ENCODE data around the gene SLC38A2.

Gene SLC38A2

GRCh38 chr12:46363582-46364299 is 8.8 kb downstream of the SLC38A2 start:
- Histone ChIP-seq H3K9ac (ENCODE audit: low read depth, low read length) (no peak overlapping the region), H3K4me1 (ENCODE audit: control insufficient read depth, insufficient read depth, low read length) (no peaks in the 10 kb centered on the region), H3K4me3 (ENCODE audit: low read depth, low read length) (no peak overlapping the region), H3K9me3 (ENCODE audit: control insufficient read depth, insufficient read depth, low read length) (no peaks in the 10 kb centered on the region), H3K27me3 (ENCODE audit: control insufficient read depth, insufficient read depth, low read length) (no peaks in the 10 kb centered on the region), H3K36me3 (ENCODE audit: control insufficient read depth, insufficient read depth, low read length) (peaks cover 63% of the 10 kb centered on the region)

DNA sequence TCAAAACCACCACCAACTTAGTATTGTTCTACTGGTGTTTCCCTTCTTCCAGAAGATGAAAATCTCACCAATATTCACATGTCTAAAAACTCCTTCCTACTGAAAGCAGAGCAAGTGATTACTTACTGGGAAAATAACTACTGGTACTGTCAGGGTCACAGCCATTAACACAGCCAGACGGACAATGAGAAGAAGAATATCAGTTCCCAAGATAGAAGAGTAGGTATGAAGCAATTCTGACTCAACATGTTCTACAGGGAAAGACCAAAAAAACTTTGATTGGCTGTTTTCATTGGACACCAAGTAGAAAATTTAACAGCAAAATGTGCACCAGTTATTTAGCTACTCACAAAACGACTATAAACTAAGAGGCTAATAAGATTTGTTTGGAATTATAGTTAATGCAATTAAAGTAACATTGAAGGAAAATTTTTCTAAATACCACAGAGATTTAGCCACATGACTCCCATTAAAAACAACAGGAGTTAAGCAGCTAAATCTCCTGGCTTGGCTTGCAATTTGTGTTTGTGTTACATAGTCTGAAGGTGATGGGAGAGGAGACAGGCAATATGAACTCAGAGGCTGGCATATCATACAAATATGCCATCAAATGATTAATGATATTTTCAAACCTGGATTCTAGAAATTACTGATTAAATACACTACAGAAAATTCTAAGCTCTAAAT is 9.5 kb downstream of the SLC38A2 start:
- no peak overlapping the region for H3K4me3 ChIP-seq (ENCODE audit: low read depth, low read length)
- H3K9ac ChIP-seq (ENCODE audit: low read depth, low read length), result no peak overlapping the region
- no peaks in the 10 kb centered on the region for H3K9me3 ChIP-seq (ENCODE audit: control insufficient read depth, insufficient read depth, low read length)
- no peaks in the 10 kb centered on the region for H3K4me1 ChIP-seq (ENCODE audit: control insufficient read depth, insufficient read depth, low read length)
- H3K36me3 ChIP-seq (ENCODE audit: control insufficient read depth, insufficient read depth, low read length), result peaks cover 60% of the 10 kb centered on the region
- no peaks in the 10 kb centered on the region for H3K27me3 ChIP-seq (ENCODE audit: control insufficient read depth, insufficient read depth, low read length)

GRCh38 chr12:46361667-46362034 is 10.9 kb downstream of the SLC38A2 start:
- peaks cover 48% of the 10 kb centered on the region for H3K36me3 ChIP-seq (ENCODE audit: control insufficient read depth, insufficient read depth, low read length)
- no peaks in the 10 kb centered on the region for H3K4me1 ChIP-seq (ENCODE audit: control insufficient read depth, insufficient read depth, low read length)
- no peaks in the 10 kb centered on the region for H3K9me3 ChIP-seq (ENCODE audit: control insufficient read depth, insufficient read depth, low read length)
- H3K4me3 ChIP-seq (ENCODE audit: low read depth, low read length), result no peak overlapping the region
- no peak overlapping the region for H3K9ac ChIP-seq (ENCODE audit: low read depth, low read length)
- H3K27me3 ChIP-seq (ENCODE audit: control insufficient read depth, insufficient read depth, low read length), result no peaks in the 10 kb centered on the region

DNA sequence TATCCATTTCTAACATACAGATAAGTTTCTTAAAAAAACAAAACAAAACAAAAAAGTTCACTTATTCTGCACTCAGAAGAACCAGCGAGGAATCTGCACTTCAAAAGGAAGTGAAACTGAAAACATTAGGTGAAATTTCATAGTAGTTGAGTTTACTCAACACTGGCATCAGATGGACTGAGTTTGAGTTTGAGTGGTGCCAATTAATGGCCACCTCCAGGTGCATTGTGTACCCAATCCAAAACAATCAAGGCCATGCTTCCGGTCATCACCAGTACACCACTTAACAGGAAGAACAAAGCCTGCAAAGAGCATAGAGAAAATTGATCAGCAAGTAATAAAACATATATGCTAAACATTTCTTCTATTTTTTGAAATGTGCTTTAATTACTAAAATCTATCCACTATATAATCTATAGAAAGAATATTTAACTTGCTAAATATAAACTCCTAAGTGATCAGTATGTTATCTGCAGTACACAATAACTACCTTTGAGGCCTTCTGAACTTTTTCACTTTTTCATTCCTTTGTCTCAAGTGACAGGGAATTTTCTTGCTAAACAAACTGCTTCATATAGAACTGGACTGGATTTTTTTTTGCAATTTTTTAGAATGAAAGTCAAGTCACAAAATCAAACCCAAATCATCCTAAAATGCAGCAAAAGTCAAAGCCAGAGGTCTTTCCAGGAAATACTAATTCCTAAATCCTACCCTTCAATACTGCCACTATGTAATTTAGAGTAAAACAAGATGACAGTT is 11.5 kb downstream of the SLC38A2 start:
- Histone ChIP-seq H3K9me3 (ENCODE audit: control insufficient read depth, insufficient read depth, low read length) (no peaks in the 10 kb centered on the region), H3K4me3 (ENCODE audit: low read depth, low read length) (no peak overlapping the region), H3K36me3 (ENCODE audit: control insufficient read depth, insufficient read depth, low read length) (peaks cover 42% of the 10 kb centered on the region), H3K9ac (ENCODE audit: low read depth, low read length) (no peak overlapping the region), H3K4me1 (ENCODE audit: control insufficient read depth, insufficient read depth, low read length) (no peaks in the 10 kb centered on the region), H3K27me3 (ENCODE audit: control insufficient read depth, insufficient read depth, low read length) (no peaks in the 10 kb centered on the region)

DNA sequence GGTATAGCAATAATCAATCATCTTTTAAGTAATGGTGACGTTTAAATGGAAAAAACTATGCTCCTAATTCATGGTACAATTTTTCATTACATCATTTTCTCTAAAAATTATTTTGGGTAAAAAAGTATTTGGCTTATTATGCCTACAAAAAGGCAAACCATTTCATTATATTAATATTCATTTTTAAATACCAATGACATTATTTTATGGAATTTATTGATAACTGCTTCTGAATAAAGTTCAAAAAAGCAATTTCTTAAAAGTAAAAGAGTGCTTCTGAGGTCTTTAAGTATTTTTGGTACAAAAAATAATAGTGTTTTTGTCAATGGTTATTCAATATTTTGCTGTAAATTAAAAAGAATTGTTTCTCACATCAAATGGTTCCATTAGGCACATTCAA is 12.2 kb downstream of the SLC38A2 start:
- Histone ChIP-seq H3K9me3 (ENCODE audit: control insufficient read depth, insufficient read depth, low read length) (no peaks in the 10 kb centered on the region), H3K4me1 (ENCODE audit: control insufficient read depth, insufficient read depth, low read length) (no peaks in the 10 kb centered on the region), H3K9ac (ENCODE audit: low read depth, low read length) (no peak overlapping the region), H3K27me3 (ENCODE audit: control insufficient read depth, insufficient read depth, low read length) (no peaks in the 10 kb centered on the region), H3K36me3 (ENCODE audit: control insufficient read depth, insufficient read depth, low read length) (peaks cover 37% of the 10 kb centered on the region), H3K4me3 (ENCODE audit: low read depth, low read length) (no peak overlapping the region)

- Histone ChIP-seq H3K4me1 (ENCODE audit: control insufficient read depth, insufficient read depth, low read length) (no peaks in the 10 kb centered on the region), H3K36me3 (ENCODE audit: control insufficient read depth, insufficient read depth, low read length) (peaks cover 31% of the 10 kb centered on the region), H3K27me3 (ENCODE audit: control insufficient read depth, insufficient read depth, low read length) (no peaks in the 10 kb centered on the region), H3K4me3 (ENCODE audit: low read depth, low read length) (no peak overlapping the region), H3K9ac (ENCODE audit: low read depth, low read length) (no peak overlapping the region), H3K9me3 (ENCODE audit: control insufficient read depth, insufficient read depth, low read length) (no peaks in the 10 kb centered on the region)
Measured at GRCh38 chr12:46359667-46360280, 12.8 kb downstream of the SLC38A2 start.

GRCh38 chr12:46358791-46359666 is 13.5 kb downstream of the SLC38A2 start:
- no peaks in the 10 kb centered on the region for H3K27me3 ChIP-seq (ENCODE audit: control insufficient read depth, insufficient read depth, low read length)
- no peak overlapping the region for H3K4me3 ChIP-seq (ENCODE audit: low read depth, low read length)
- peaks cover 31% of the 10 kb centered on the region for H3K36me3 ChIP-seq (ENCODE audit: control insufficient read depth, insufficient read depth, low read length)
- no peaks in the 10 kb centered on the region for H3K4me1 ChIP-seq (ENCODE audit: control insufficient read depth, insufficient read depth, low read length)
- no peak overlapping the region for H3K9ac ChIP-seq (ENCODE audit: low read depth, low read length)
- no peaks in the 10 kb centered on the region for H3K9me3 ChIP-seq (ENCODE audit: control insufficient read depth, insufficient read depth, low read length)

- Histone ChIP-seq H3K9ac (ENCODE audit: low read depth, low read length) (no peak overlapping the region), H3K36me3 (ENCODE audit: control insufficient read depth, insufficient read depth, low read length) (peaks cover 27% of the 10 kb centered on the region), H3K27me3 (ENCODE audit: control insufficient read depth, insufficient read depth, low read length) (no peaks in the 10 kb centered on the region), H3K9me3 (ENCODE audit: control insufficient read depth, insufficient read depth, low read length) (no peaks in the 10 kb centered on the region), H3K4me3 (ENCODE audit: low read depth, low read length) (no peak overlapping the region), H3K4me1 (ENCODE audit: control insufficient read depth, insufficient read depth, low read length) (no peaks in the 10 kb centered on the region)
Measured at GRCh38 chr12:46358325-46358700, 14.3 kb downstream of the SLC38A2 start.

DNA sequence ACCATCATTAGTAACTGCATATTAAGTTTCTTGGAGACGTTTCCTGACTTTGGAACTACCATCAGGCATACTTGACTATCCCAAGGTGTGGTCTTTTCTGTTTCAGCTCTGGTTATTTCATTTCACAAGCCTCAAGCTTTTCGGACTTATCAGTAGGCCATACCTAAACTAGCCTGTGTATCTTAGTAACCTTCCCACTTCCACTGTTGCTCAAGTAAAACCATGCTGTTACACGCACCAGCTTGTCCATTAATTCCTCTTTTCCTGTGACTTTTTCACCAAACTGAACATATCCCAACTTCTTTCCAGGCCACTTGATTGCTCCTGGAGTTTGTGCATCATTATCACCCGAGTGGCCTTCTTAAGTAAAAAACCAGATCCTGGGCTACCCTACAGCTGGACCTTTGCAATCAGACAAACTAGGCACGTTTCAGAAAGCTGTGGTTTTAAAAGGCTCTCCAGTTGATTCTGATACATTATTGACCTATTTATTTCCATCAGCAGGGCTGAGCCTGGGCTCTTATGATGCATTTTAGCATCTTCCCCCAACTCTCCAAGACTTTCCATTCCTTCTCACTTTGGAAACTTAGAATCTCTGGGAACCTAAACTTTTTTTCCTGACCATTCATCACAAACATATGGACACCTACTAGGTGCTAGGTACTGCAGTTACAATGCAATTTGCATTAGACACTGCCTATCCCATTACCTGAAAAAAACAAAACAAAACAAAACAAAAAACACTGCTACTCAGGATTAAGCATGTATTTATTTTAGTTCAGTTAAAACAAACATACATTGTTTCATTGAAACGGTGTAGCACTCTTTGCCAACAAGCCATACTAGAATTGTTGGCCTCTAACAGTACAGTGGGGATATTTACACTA is 14.9 kb downstream of the SLC38A2 start:
- H3K4me1 ChIP-seq (ENCODE audit: control insufficient read depth, insufficient read depth, low read length), result no peaks in the 10 kb centered on the region
- peaks cover 20% of the 10 kb centered on the region for H3K36me3 ChIP-seq (ENCODE audit: control insufficient read depth, insufficient read depth, low read length)
- H3K9me3 ChIP-seq (ENCODE audit: control insufficient read depth, insufficient read depth, low read length), result no peaks in the 10 kb centered on the region
- H3K27me3 ChIP-seq (ENCODE audit: control insufficient read depth, insufficient read depth, low read length), result no peaks in the 10 kb centered on the region
- no peak overlapping the region for H3K9ac ChIP-seq (ENCODE audit: low read depth, low read length)
- no peak overlapping the region for H3K4me3 ChIP-seq (ENCODE audit: low read depth, low read length)

DNA sequence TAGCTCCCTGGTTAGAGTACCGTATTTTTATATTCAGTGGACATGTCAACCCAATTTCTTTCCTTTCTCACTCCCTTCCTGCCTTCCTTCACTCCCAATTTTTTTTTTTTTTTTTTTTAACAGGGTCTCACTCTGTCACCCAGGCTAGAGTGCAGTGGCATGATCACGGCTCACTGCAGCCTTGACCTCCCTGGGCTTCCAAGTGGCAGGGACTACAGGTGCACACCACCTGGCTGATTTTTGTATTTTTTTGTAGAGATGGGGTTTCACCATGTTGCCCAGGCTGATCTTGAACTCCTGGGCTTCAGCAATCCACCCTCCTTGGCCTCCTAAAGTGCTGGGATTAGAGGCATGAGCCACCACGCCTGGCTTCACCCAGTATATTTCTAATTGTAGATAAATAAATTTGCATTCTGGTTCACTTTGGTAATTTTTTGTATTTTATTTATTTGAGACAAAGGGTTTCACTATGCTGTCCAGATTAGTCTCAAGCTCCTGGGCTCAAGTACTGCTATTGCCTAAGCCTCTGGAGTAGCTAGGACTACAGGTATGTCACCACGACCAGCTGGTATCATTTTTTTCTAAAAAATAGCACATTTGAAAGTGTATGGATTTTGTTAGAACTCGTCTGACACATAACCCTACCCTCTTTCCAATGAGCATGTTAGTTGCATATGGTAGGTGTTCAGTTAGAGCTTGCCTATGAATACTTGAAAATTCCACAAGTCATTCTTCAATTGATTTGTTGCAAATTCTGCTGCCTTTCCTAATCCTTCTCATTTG is 15.7 kb downstream of the SLC38A2 start:
- H3K4me1 ChIP-seq (ENCODE audit: control insufficient read depth, insufficient read depth, low read length), result no peaks in the 10 kb centered on the region
- no peaks in the 10 kb centered on the region for H3K9me3 ChIP-seq (ENCODE audit: control insufficient read depth, insufficient read depth, low read length)
- no peaks in the 10 kb centered on the region for H3K27me3 ChIP-seq (ENCODE audit: control insufficient read depth, insufficient read depth, low read length)
- no peak overlapping the region for H3K9ac ChIP-seq (ENCODE audit: low read depth, low read length)
- no peak overlapping the region for H3K4me3 ChIP-seq (ENCODE audit: low read depth, low read length)
- peaks cover 15% of the 10 kb centered on the region for H3K36me3 ChIP-seq (ENCODE audit: control insufficient read depth, insufficient read depth, low read length)

Measured in iPS-15b (cell line).